HL-60/S4 treated with retinoic acid at 250 ng/mL for 4 days and 3 days (cell line): Measurements from ENCODE around the gene TMEM163.

Experiments
- in situ Hi-C: fragments of 300-500 bp; cut with MboI; formaldehyde crosslinking; loops from 2 replicates; pipeline ENCODE4 v1.7.0; 2022; ENCODE audit warnings: low sequenced_read_pairs

The TMEM163 gene

GRCh38 chr2:134693359-134694330 lies 25.2 kb downstream of the TMEM163 start:
- in situ Hi-C loops: no loop called here

- in situ Hi-C loops: no loop called here
These were observed 26.3 kb downstream of the TMEM163 start for GRCh38 chr2:134692499-134692898.

GRCh38 chr2:134690629-134691215 lies 28.1 kb downstream of the TMEM163 start:
- in situ Hi-C loops: no loop called here

- in situ Hi-C loops: no loop called here
These were observed 29.5 kb downstream of the TMEM163 start for GRCh38 chr2:134689315-134689714.

GRCh38 chr2:134685967-134686366 lies 32.8 kb downstream of the TMEM163 start:
- in situ Hi-C loops: no loop called here

- in situ Hi-C loops: no loop called here
These were observed 35.2 kb downstream of the TMEM163 start for GRCh38 chr2:134683561-134684112.

- in situ Hi-C loops: no loop called here
These were observed 36.1 kb downstream of the TMEM163 start for GRCh38 chr2:134682726-134683125.

- in situ Hi-C loops: no loop called here
These were observed 37.6 kb downstream of the TMEM163 start for GRCh38 chr2:134681201-134681600.

- in situ Hi-C loops: no loop called here
These were observed 39.1 kb downstream of the TMEM163 start for GRCh38 chr2:134679745-134680144.

GRCh38 chr2:134679294-134679693 lies 39.5 kb downstream of the TMEM163 start:
- in situ Hi-C loops: no loop called here

- in situ Hi-C loops: no loop called here
These were observed 40.7 kb downstream of the TMEM163 start for GRCh38 chr2:134677856-134678756.

GRCh38 chr2:134676960-134677359 lies 41.8 kb downstream of the TMEM163 start:
- in situ Hi-C loops: no loop called here

- in situ Hi-C loops: no loop called here
These were observed 43.5 kb downstream of the TMEM163 start for GRCh38 chr2:134675314-134675713.

GRCh38 chr2:134674687-134675086 lies 44.1 kb downstream of the TMEM163 start:
- in situ Hi-C loops: no loop called here

GRCh38 chr2:134671513-134671912 lies 47.3 kb downstream of the TMEM163 start:
- in situ Hi-C loops: no loop called here

- in situ Hi-C loops: no loop called here
These were observed 47.8 kb downstream of the TMEM163 start for GRCh38 chr2:134670955-134671354.

- in situ Hi-C loops: no loop called here
These were observed 48.8 kb downstream of the TMEM163 start for GRCh38 chr2:134669731-134670669.

- in situ Hi-C loops: no loop called here
These were observed 50.0 kb downstream of the TMEM163 start for GRCh38 chr2:134668821-134669220.

GRCh38 chr2:134667541-134667940 lies 51.3 kb downstream of the TMEM163 start:
- in situ Hi-C loops: no loop called here

- in situ Hi-C loops: no loop called here
These were observed 51.7 kb downstream of the TMEM163 start for GRCh38 chr2:134667081-134667480.
